Activated T-helper 1 cell treated with anti-CD3 and anti-CD28 coated beads, Interleukin-2, amount 50 U/mL, for 16 hours (primary cell): ENCODE data around the gene MELTF.

Source experiments
- DNase-seq, 2 donors: peaks; one replicate each; pipeline ENCODE4 v3.0.0-alpha.2; 2020; ENCODE audit warnings: low read depth in 1 of 2, low spot score in 1 of 2

The MELTF gene

DNA sequence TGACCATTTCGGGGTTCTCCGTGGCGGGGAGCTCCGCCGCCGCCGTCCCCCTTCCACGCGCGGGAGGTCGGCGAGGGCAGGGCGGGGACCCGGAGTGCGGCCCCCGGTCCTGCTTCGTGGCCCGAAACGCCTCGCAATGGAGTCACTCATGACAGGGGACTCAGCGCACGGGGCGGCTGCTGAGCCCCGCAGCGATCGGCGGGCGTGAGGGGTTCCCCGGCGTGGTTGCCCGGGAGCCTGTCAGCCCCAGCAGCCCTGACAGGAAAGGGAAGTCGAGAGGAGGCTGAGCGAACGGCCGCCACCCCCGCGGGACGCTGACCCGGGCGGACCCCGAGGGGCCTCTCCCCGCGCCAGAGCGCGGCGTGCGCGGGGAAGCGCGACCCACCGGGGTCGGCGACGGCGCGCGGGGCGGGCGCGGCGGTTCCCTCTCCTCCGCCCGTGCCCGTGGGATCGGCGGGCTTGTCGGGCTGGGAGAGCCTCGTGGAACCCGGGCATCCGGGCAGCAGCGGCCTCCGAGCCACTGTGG is 60.4 kb downstream of the MELTF start:
- DNase-seq, result peak in 1 of 2 donors; percentile 20

DNA sequence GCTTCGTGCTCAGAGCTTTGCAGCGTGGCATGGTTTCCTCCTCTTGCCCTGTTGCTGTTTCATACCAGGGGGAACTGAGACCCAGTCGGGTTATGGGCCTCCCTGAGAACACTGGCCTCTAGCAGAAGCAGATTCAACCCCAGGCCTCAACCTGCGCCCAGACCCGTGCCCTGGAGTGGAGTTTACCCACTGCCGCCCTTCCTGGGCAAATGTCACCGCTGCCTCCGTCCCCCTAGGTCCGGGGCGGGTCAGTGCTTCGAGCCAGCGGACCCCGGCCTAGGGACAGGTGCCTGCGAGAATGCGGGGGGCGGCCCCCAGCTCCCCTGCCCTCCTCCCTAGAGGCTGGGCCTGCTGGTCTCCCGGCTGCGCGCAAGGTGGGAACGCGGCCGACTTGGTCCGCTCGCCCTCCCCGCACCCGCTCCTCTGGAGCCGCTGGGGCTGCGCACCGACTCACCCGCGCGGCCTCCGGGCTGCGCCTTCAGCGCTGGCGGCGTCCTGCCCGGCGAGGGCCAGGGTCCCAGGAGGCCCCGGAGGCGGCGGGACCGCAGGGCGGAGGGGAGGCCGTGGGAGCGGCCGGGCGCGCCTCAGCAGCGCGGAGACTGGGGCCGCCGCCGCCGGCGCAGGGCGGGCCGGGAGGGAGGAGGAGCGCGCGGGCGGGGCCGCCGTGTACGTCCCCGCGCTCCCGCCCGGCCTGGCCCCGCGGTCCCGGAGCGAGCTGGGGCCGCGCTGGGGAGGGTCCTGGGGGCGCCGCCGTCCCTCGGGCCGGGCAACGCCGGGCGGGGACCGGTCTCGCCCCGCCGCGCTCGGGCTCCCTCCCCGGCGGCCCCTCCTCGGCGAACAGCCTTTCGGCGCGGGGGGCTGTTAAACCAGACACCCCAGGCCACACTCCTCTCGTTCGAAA is 61.1 kb downstream of the MELTF start, which contains the start of gene PIGZ:
PIGZ (minus strand) TSS at position 601 of the 901 bp plus-strand sequence. CDS start 16,802 bp downstream, outside the sequence.
- DNase-seq, result peak in 1 of 2 donors; percentile 16

DNA sequence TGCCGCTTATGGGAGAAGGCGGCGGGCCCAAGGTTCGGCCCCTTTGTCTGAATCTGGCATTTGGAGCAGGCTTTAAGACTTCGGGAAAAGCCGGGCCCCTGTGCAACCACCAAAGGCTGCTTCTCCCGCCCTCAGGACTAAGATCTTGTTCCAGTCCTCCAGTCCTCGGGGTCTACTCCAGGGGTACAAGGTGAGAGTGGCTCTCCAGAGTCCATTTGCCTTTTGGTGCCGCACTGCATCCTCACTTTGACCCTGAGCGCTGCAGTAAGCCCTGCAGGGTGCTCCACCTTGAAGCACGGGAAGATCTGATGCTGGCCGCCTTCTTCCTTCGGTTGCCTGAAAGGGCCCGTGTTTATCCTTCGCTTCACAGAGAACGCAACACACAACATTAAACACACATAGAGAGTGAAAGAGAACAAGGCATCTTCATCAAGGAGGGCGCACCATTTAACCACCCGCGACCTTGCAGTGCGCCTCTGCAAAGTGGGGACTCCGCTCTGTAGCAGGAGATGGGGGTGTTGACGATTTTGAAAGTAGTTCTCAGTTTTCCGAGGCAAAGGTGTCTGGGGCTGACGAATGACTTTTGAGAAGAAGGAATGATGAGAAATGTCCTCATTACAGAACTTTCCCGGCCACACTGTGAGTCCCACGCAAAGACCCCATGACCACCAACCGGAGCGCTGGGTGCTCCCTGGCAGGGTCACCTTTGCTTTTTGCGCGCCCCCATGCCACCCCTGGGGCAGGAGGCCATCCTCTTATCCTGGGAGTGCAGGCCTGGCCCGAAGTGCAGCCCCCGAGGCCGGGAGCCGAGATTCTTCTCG is 62.0 kb downstream of the MELTF start:
- DNase-seq, result no peak

DNA sequence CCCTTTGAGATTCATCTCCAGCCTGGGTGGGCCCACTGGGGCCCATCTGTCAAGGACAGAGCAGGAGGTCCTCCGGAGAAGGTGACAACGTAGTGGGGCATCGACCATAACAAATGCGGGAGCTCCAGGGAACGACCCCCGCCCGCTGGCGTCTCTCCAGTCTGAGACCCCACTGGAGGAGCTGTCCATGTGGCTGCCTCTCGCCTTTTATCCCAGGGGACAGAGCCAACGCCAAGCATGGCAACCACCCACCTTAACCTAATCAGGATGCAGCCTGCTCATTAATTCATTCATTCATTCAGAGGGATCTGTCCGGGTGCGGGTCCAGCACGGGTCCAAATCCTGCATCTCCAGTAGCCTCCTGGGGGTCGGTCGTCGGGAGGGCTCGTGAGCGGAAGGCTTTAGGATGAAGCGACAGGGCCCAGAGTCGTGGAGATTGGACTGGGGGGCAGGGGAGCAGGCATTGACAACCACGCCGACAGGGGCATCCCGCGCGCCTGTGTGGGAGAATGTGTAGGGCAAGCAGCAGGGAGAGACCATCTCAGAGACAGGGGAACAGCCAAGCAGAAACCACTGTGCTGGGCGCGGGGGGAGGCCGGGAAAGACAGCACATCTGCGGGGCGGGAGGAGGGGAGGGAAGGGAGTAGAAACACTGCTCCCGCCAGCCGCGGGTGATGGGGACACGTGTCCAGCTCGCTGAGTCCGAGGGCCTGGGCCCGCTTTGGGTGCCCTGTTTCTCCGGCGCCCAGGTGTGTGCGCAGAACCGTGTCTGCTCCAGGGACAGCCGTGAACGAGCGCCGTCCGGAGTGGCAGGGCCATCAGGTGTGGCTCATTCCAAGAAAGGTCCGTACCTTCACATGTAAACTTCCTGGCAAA is 62.9 kb downstream of the MELTF start:
- no peak for DNase-seq

DNA sequence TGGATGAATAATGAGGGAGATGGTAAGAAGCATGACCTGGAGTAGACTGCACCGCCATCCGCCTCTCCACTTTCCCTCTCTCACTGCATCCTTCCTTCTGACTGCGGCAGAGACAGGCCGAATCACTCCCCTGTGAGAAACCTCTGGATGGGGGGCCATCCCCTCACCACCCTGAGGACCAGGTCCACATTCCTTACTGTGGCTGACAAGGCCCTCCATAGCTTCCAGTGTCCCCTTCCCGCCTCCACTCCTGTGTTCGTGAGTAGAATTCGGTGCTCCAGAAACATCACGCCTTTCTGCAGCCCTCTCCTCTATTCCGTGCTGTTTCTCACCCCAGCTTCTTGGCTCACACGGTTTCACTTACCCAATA is 63.8 kb downstream of the MELTF start:
- DNase-seq, result no peak

DNA sequence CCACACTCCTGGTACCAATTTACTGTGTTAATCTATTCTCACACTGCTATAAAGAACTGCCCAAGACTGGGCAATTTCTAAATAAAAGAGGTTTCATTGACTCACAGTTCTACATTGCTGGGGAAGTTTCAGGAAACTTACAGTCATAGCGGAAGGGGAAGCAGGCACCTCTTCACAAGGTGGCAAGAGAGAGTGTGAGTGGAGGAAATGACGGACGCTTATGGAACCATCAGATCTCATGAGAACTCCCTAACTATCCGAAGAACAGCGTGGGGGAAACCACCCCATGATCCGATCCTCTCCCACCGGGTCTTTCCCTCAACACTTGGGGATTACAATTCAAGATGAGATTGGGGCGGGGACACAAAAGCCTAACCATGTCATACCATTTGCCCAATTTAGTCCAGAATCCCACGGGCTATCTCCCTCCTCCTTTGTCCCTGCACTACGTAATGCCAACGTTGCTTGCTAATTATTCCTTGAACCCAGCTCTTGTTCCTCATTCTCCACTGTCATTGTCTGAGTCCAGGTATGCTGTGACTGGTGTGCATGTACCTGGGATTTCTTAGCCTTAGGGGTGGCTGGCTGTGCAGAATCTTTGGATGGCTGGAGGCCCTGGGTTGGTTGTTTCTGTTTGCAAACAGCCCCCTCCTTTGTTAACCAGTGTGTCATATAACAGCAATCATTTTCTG is 64.4 kb downstream of the MELTF start:
- no peak for DNase-seq

DNA sequence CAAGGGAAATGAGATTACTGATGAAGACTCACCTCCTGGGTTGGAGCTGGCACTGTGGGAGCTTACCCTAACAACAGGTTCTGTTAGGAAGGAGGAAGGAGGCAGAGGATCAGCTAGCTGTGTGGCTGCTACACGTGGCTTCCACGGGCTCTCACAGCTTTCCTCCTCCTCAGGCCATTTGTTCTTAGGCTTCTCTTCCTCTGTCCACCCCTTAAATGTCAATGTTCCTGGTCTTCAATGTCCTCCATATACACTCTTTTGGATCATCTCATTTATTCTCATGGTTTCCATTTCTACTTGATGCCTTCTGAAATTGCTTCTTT is 66.0 kb downstream of the MELTF start:
- no peak for DNase-seq

DNA sequence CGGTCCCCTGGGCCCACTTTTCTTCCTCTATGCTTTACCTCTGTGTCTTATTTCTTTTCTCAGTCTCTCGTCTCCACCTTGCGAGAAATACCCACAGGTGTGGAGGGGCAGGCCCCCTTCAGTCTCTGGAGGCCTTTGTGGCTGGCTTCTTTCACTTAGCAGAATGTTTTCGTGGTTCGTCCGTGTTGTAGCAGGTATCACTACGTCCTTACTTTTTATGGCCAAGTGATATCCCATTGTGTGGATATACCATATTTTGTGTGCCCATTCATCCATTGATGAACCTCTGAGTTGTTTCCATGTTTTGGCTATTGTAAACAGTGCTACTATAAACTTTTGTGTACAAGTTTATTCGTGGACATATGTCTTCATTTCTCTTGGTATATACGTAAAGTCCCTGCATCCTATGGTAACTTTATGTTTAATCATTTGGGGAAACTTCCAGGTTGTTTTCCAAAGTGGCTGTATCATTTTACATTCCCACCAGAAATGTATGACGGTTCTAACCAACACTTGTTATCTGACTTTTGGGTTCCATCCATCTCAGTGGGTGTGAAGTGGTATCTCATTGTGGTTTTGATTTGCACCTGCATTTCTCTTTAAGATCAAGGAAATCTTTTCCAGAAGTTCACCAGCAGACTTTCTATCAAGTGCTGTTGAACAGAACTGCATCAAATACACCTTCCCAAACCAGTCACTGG is 66.5 kb downstream of the MELTF start:
- DNase-seq, result no peak

DNA sequence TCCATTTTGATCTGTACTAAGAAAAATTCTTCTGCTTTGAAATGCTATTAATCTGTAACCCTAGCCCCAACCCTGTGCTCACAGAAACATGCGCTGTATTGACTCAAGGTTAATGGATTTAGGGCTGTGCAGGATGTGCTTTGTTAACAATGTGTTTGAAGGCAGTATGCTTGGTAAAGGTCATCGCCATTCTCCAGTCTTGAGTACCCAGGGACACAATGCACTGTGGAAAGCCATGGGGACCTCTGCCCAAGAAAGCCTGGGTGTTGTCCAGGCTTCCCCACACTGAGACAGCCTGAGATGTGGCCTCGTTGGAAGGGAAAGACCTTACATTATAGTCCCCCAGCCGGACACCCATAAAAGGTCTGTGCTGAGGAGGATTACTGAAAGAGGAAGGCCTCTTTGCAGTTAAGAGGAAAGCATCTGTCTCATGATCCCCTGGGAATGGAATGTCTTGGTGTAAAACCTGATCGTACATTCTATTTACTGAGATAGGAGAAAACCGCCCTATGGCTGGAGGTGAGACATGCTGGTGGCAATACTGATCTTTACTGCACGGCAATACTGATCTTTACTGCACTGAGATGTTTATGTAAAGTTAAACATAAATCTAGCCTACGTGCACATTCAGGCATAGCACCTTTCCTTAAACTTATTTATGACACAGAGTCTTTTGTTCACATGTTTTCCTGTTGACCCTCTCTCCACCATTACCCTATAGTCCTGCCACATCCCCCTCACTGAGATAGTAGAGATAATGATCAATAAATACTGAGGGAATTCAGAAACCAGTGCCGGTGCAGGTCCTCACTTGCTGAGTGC is 67.3 kb downstream of the MELTF start:
- DNase-seq, result no peak

DNA sequence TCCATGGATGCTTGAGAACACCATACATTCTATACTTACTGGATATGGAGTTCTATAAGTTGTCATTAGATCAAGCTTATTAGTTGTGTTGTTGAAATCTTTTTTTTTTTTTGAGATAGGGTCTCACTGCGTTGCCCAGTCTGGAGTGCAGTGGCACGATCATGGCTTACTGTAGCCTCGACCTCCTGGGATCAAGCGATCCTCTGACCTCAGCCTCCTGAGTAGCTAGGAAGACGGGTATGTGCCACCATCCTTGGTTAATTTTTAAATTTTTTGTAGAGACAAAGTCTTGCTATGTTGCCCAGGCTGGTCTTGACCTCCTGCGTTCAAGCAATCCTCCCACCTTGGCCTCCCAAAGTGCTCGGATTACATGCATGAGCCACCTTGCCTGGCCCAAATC is 74.8 kb downstream of the MELTF start:
- no peak for DNase-seq
